HCT116 (cell line): Measurements from ENCODE around the gene FREY1. TPM values are rescaled to one million over a fixed set of nuclear protein-coding genes. Genes with fewer than 3 reads are reported as not detected.

ENCODE experiments used
- ATAC-seq: fragments of 200-7000 bp; cut with Tn5 transposase; 2 replicates; pipeline ENCODE4 v1.9.1; 2020; ENCODE audit warnings: mild to moderate bottlenecking, moderate library complexity
- BruUV-seq: library from RNA; stranded (reverse); fragments of 400-500 nt; replicated peaks from 2 replicates; lab custom pipeline; 2021; lab: Mats Ljungman, UMichigan
- CTCF ChIA-PET: fragments of 300-600 bp; sonication (Branson Sonifier 250); formaldehyde crosslinking; loops from one replicate; lab custom pipeline; 2021; ENCODE audit warnings: antibody characterized with exemption; lab: Charles Lee
- POLR2A ChIA-PET: fragments of 300-600, 350-600 bp; sonication (Branson Sonifier 250); formaldehyde crosslinking; loops from one replicate; lab custom pipeline; 2021; ENCODE audit warnings: antibody characterized with exemption; lab: Charles Lee
- RAD21 ChIA-PET, 2 experiments: fragments of 300-600 bp; sonication (Branson Sonifier 250); formaldehyde crosslinking; loops; one replicate each; lab custom pipeline; 2023; ENCODE audit warnings: low total read pairs in 2 of 2; ENCODE audit not compliant: uncharacterized antibody in 2 of 2, unreplicated experiment in 2 of 2, low non-redundant PET in 1 of 2; lab: Charles Lee
- DNase-seq: peaks from one replicate; pipeline ENCODE4 v3.0.0-alpha.2; 2010; ENCODE audit warnings: low read depth, low spot score
- H2AFZ ChIP-seq: fragments of 200-600 bp; shearing (Covaris generic), sonication (generic); 2 replicates; pipeline ENCODE4 v1.6.1; 2017; ENCODE audit warnings: low read depth, mixed run types, mixed read lengths, antibody characterized with exemption, low read length; ENCODE audit not compliant: poor library complexity, severe bottlenecking
- H3K27ac ChIP-seq: 2 replicates; pipeline ENCODE4 v1.5.1; 2012; ENCODE audit warnings: low read depth, low read length
- H3K27me3 ChIP-seq: fragments of 200-600 bp; sonication (generic); 2 replicates; pipeline ENCODE4 v1.6.1; 2016; ENCODE audit warnings: mixed run types, low read length, mixed read lengths; ENCODE audit not compliant: insufficient read depth
- H3K36me3 ChIP-seq, 2 experiments: fragments of 200-500 bp in 1 of 2; fragments of 200-600 bp in 1 of 2; sonication (Bioruptor generic) in 1 of 2; sonication (generic) in 1 of 2; 2 replicates each; pipeline versions ENCODE4 v1.5.1 to v1.6.1; 2014 to 2016; ENCODE audit warnings: low read length in 2 of 2, inconsistent platforms in 1 of 2, mixed read lengths in 1 of 2, mixed run types in 1 of 2; ENCODE audit not compliant: insufficient read depth in 2 of 2, control insufficient read depth in 1 of 2
- H3K4me1 ChIP-seq, 2 experiments: fragments of 200-600 bp in 1 of 2; sonication (generic) in 1 of 2; 2 replicates each; pipeline versions ENCODE4 v1.5.1 to v1.6.1; 2012 to 2017; ENCODE audit warnings: low read length in 2 of 2, inconsistent platforms in 1 of 2, mild to moderate bottlenecking in 1 of 2, mixed read lengths in 1 of 2, mixed run types in 1 of 2, moderate library complexity in 1 of 2; ENCODE audit not compliant: insufficient read depth in 2 of 2, control insufficient read depth in 1 of 2
- H3K4me2 ChIP-seq: fragments of 200-600 bp; sonication (generic); 2 replicates; pipeline ENCODE4 v1.6.1; 2017; ENCODE audit warnings: mixed run types, low read length, mixed read lengths
- H3K4me3 ChIP-seq, 2 experiments: fragments of 200-600 bp in 1 of 2; sonication (generic) in 1 of 2; replicated peaks in 1 of 2; 2 replicates each; pipeline ENCODE4 v1.5.1; 2011 to 2016; ENCODE audit warnings: low read length in 2 of 2, control low read depth in 1 of 2, low read depth in 1 of 2, mild to moderate bottlenecking in 1 of 2, mixed read lengths in 1 of 2, mixed run types in 1 of 2
- H3K79me2 ChIP-seq: fragments of 200-600 bp; sonication (generic); 2 replicates; pipeline ENCODE4 v1.6.1; 2017; ENCODE audit warnings: mild to moderate bottlenecking, mixed run types, low read length, moderate library complexity, mixed read lengths; ENCODE audit not compliant: insufficient read depth
- H3K9ac ChIP-seq: fragments of 200-600 bp; sonication (generic); 2 replicates; pipeline ENCODE4 v1.6.1; 2016; ENCODE audit warnings: low read length, mixed read lengths
- H3K9me2 ChIP-seq: fragments of 200-600 bp; sonication (generic), shearing (Covaris generic); 2 replicates; pipeline ENCODE4 v1.6.1; 2017; ENCODE audit warnings: mixed run types, mild to moderate bottlenecking, moderate library complexity; ENCODE audit not compliant: insufficient read depth
- H3K9me3 ChIP-seq, 2 experiments: fragments of 200-500 bp in 1 of 2; fragments of 200-600 bp in 1 of 2; sonication (Bioruptor generic) in 1 of 2; sonication (generic) in 1 of 2; 2 replicates each; pipeline ENCODE4 v1.6.1; 2014 to 2017; ENCODE audit warnings: low read length in 2 of 2, mixed read lengths in 2 of 2, inconsistent platforms in 1 of 2, low read depth in 1 of 2, mild to moderate bottlenecking in 1 of 2, mixed run types in 1 of 2, moderate library complexity in 1 of 2; ENCODE audit not compliant: control insufficient read depth in 1 of 2, insufficient read depth in 1 of 2
- H4K20me1 ChIP-seq: fragments of 200-600 bp; sonication (generic), shearing (Covaris generic); 2 replicates; pipeline ENCODE4 v1.6.1; 2017; ENCODE audit warnings: mixed run types, mild to moderate bottlenecking, moderate library complexity; ENCODE audit not compliant: insufficient read depth
- EGR1 ChIP-seq: IDR thresholded peaks from 2 replicates; pipeline ENCODE4 v1.6.1; 2012; ENCODE audit warnings: low read depth
- FOSL1 ChIP-seq: IDR thresholded peaks from 2 replicates; pipeline ENCODE4 v1.6.1; 2012; ENCODE audit warnings: low read depth
- POLR2AphosphoS5 ChIP-seq: IDR thresholded peaks from 2 replicates; pipeline ENCODE4 v1.6.1; 2011; ENCODE audit warnings: mild to moderate bottlenecking, low read depth, low read length, moderate library complexity
- intact Hi-C: fragments of 100-400 bp; cut with micrococcal nuclease; formaldehyde crosslinking; loops from 2 replicates; pipeline ENCODE4 v1.10.0; 2022
- total RNA-seq: library from RNA; stranded (reverse); gene quantifications from one replicate; pipeline ENCODE4 v1.2.1, GENCODE V29; 2021; ENCODE audit not compliant: unreplicated experiment
- TF ChIP-seq, protein P1 (sequence below): IDR thresholded peaks from 2 replicates; pipeline ENCODE4 v1.6.1; 2011; ENCODE audit warnings: mild to moderate bottlenecking, low read length, moderate library complexity; ENCODE audit not compliant: insufficient replicate concordance; ENCODE audit errors: extremely low read depth
- TF ChIP-seq, protein P2 (sequence below): IDR thresholded peaks from 2 replicates; pipeline ENCODE4 v1.6.1; 2012

The FREY1 gene
- total RNA-seq, 1 experiment from 2014 or later: 0.96 TPM

DNA sequence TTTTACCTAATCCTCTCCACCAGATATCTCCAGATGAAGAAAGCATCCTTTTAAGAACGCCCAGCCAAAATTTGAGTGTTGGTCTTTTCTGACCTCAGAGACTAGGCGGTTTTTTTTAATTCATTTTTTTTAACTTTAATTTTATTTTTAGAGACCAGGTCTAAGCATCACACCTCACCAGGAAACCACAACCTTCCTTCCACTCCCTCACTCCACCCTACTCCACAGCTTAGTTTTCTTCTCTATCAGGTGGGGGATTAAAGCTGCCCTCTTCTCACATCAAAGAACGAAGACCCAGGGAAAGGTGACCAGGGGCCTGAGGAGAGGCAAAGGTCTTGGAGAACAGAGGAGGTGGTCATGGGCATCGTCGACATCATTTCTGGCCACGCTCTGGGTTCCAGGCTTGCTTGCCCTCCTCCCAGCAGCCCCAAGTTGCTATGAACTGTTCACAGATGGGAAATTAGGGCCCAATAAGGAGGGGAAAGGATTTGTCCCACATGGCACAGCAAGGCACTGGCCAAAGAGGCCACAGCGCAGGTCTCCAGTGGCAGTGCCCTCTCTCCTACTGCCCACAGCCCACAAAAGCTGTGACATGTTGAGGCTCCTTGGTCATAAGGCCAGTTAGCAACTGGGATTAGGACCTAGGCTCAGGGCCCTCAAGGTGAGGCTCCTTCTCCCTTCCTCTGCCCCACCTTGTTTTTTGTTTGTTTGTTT is 12.0 kb upstream of the FREY1 start (continued):
- no peak for TF ChIP-seq FOSL1
- TF ChIP-seq EGR1: no peak
- TF ChIP-seq, protein P1, sequence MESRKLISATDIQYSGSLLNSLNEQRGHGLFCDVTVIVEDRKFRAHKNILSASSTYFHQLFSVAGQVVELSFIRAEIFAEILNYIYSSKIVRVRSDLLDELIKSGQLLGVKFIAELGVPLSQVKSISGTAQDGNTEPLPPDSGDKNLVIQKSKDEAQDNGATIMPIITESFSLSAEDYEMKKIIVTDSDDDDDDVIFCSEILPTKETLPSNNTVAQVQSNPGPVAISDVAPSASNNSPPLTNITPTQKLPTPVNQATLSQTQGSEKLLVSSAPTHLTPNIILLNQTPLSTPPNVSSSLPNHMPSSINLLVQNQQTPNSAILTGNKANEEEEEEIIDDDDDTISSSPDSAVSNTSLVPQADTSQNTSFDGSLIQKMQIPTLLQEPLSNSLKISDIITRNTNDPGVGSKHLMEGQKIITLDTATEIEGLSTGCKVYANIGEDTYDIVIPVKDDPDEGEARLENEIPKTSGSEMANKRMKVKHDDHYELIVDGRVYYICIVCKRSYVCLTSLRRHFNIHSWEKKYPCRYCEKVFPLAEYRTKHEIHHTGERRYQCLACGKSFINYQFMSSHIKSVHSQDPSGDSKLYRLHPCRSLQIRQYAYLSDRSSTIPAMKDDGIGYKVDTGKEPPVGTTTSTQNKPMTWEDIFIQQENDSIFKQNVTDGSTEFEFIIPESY: no peak
- TF ChIP-seq, all 23 proteins: peak for 0

DNA sequence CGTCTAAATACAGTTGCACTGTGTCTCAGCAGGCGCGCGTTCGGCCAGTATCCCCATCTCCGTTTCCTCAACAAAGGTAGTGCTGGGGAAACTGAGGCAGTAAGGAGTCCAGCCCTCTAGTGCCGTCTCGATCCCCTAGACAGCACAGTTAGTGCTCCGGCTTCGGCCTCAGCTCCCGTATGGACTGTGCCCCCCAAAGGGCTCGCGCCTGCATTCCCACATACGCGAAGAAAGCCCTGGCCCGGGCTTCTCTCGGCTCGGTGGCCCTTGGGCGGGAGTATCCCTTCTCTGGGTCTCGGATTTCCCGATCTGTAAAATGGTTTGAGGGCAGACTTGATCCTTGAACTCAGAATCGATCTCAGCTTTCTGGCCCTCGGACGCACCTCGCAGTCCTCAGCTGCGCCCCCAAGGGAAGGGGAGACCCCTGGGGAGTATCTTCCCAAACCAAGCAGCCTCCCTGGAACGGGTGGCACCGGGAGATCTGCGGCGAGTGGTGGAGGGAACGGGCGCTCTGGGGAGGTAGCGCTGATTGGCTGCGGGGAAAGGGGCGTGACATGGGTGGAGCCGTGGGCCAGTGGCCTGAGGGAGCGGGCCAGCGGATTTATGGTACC is 11.4 kb upstream of the FREY1 start:
- peak overlapping the region; percentile 40 for H2AFZ ChIP-seq
- peak overlapping the region; percentile 84 to 95 for H3K4me3 ChIP-seq
- H3K36me3 ChIP-seq: peaks cover 0 to 3% of the 10 kb centered on the region in 2 experiments; a peak in 2 of 4 replicates
- peak overlapping the region; percentile 80 for H3K9ac ChIP-seq
- BruUV-seq: no TSS peak
- H3K27me3 ChIP-seq: no peaks in the 10 kb centered on the region
- H3K4me2 ChIP-seq: peak overlapping the region; percentile 93
- H3K79me2 ChIP-seq: peaks cover 18% of the 10 kb centered on the region
- no peaks in the 10 kb centered on the region for H4K20me1 ChIP-seq
- ATAC-seq: peak; percentile 60
- RAD21 ChIA-PET: interaction anchor here in 1 of 2 experiments (0.9 kb wide), 1 partner anchor 88 kb away, joined by 4 read pairs; no protein-coding TSS in a partner anchor
- H3K9me3 ChIP-seq: no peaks in the 10 kb centered on the region
- TF ChIP-seq POLR2AphosphoS5: peak; percentile 72
- TF ChIP-seq, protein P2, sequence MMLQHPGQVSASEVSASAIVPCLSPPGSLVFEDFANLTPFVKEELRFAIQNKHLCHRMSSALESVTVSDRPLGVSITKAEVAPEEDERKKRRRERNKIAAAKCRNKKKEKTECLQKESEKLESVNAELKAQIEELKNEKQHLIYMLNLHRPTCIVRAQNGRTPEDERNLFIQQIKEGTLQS: no peak
- TF ChIP-seq, all 23 proteins: peak for 1
- intact Hi-C loops: no loop called here
- Histone ChIP-seq H3K27ac (peak overlapping the region; percentile 85), H3K9me2 (no peaks in the 10 kb centered on the region), H3K4me1 (peaks cover 17 to 30% of the 10 kb centered on the region in 2 experiments)
- ChIA-PET CTCF (interaction anchor here (0.5 to 1.4 kb wide), 3 partner anchors 47 to 396 kb away, joined by 3 to 7 read pairs (median 3); no protein-coding TSS in a partner anchor), POLR2A (interaction anchor here (0.7 to 1.1 kb wide), 3 partner anchors 10 to 320 kb away, joined by 3 read pairs; no protein-coding TSS in a partner anchor)
- no peak for DNase-seq
